GM11168 (cell line): ENCODE results near the gene MLH1.

Source experiments
- in situ Hi-C: fragments of 300-500 bp; cut with MboI; formaldehyde crosslinking; loops from one replicate; pipeline ENCODE4 v1.12.0; 2022; ENCODE audit warnings: low sequenced_read_pairs; ENCODE audit not compliant: unreplicated experiment

The MLH1 gene

GRCh38 chr3:37082317-37082716 is 89.0 kb downstream of the MLH1 start:
- in situ Hi-C loops: no loop called here

GRCh38 chr3:37086918-37087317 is 93.6 kb downstream of the MLH1 start:
- in situ Hi-C loops: no loop called here

GRCh38 chr3:37087870-37088269 is 94.6 kb downstream of the MLH1 start:
- in situ Hi-C loops: no loop called here

- in situ Hi-C loops: no loop called here
Observed at GRCh38 chr3:37092484-37092883, 99.2 kb downstream of the MLH1 start.

GRCh38 chr3:37093481-37093880 is 100.2 kb downstream of the MLH1 start:
- in situ Hi-C loops: no loop called here

GRCh38 chr3:37094636-37095035 is 101.3 kb downstream of the MLH1 start:
- in situ Hi-C loops: no loop called here

GRCh38 chr3:37096288-37096687 is 103.0 kb downstream of the MLH1 start:
- in situ Hi-C loops: no loop called here

GRCh38 chr3:37096975-37097374 is 103.7 kb downstream of the MLH1 start:
- in situ Hi-C loops: no loop called here

GRCh38 chr3:37097776-37098175 is 104.5 kb downstream of the MLH1 start:
- in situ Hi-C loops: no loop called here

- in situ Hi-C loops: no loop called here
Observed at GRCh38 chr3:37098884-37099283, 105.6 kb downstream of the MLH1 start.

- in situ Hi-C loops: no loop called here
Observed at GRCh38 chr3:37099469-37099868, 106.2 kb downstream of the MLH1 start.

- in situ Hi-C loops: no loop called here
Observed at GRCh38 chr3:37100411-37100810, 107.1 kb downstream of the MLH1 start.
